Measurements from ENCODE around the gene ANKRD33.

DNA sequence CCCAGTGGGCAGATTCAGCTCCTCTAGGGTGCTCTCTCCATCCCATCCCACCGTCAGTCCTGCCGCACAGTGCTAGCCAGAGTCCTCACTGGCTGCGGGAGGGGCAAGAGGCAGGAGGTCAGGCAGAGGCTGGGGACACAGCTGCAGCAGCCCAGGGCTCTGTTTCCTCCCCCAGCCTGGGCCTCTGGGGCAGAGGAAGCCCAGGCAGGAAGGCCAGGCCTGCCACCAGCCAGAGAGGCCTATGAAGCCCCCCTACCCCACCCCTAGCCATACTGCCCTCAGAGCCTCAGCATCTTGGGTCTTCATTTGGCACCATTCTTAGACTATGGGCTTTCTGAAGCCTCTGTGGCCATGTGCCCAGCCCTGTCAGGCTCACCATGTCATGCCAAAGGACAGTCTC, 22.8 kb downstream of the ANKRD33 start:
- TF ChIP-seq EZH2phosphoT487 (IDR thresholded peaks at IDR 0.05; ENCODE audit: insufficient read depth, low read depth): no peak
- no peak for TF ChIP-seq EZH2 (IDR thresholded peaks at IDR 0.05; ENCODE audit: insufficient read depth, poor library complexity, severe bottlenecking)

All from GM23248 (cell line).